SK-N-SH (cell line): ENCODE measurements around the gene TBC1D3H. TPM values are rescaled to one million over a fixed set of nuclear protein-coding genes. Genes with fewer than 3 reads are reported as not detected.
"Not testable (repeated sequence)": the region's sequence is repeated elsewhere in the genome, so short reads cannot be mapped to it uniquely, and the experiment has no call there.

Source experiments
- CTCF ChIA-PET: fragments of 300-600, 350-600 bp; formaldehyde crosslinking; extraction: SDS; loops from one replicate; lab custom pipeline; 2021; lab: Yijun Ruan, JAX
- POLR2A ChIA-PET: fragments of 350-600 bp; sonication (Branson Sonifier 250); formaldehyde crosslinking; extraction: SDS; loops from one replicate; lab custom pipeline; 2020; ENCODE audit warnings: antibody characterized with exemption, inconsistent platforms; lab: Yijun Ruan, JAX
- DNase-seq: peaks from one replicate; pipeline ENCODE4 v3.0.0; 2012
- H2AFZ ChIP-seq: fragments of 200-600 bp; sonication (generic); 2 replicates; pipeline ENCODE4 v1.8.1; 2016; ENCODE audit warnings: antibody characterized with exemption, mild to moderate bottlenecking, low read depth
- H3F3A ChIP-seq: fragments of 200-600 bp; sonication (generic); replicated peaks from 2 replicates; pipeline ENCODE3; 2016; ENCODE audit warnings: antibody characterized with exemption, mild to moderate bottlenecking; ENCODE audit not compliant: insufficient read depth
- H3K27ac ChIP-seq, 2 experiments: fragments of 200-500 bp in 1 of 2; fragments of 200-600 bp in 1 of 2; sonication (Bioruptor generic) in 1 of 2; sonication (generic), shearing (Covaris generic) in 1 of 2; 2 replicates each; pipeline versions ENCODE4 v1.5.1 to v1.6.1; 2014 to 2016; ENCODE audit warnings: low read depth in 2 of 2, inconsistent platforms in 1 of 2, low read length in 1 of 2, mild to moderate bottlenecking in 1 of 2, mixed read lengths in 1 of 2
- H3K27me3 ChIP-seq: fragments of 200-600 bp; sonication (generic), shearing (Covaris generic); 2 replicates; pipeline ENCODE4 v1.6.1; 2016; ENCODE audit warnings: mixed run types; ENCODE audit not compliant: insufficient read depth
- H3K36me3 ChIP-seq, 2 experiments: fragments of 200-500 bp in 1 of 2; fragments of 200-600 bp in 1 of 2; sonication (Bioruptor generic) in 1 of 2; sonication (generic) in 1 of 2; replicated peaks in 1 of 2; 2 replicates each; pipeline versions ENCODE3 to v1.5.1; 2014 to 2016; ENCODE audit warnings: low read length in 1 of 2, mild to moderate bottlenecking in 1 of 2; ENCODE audit not compliant: insufficient read depth in 2 of 2, control insufficient read depth in 1 of 2
- H3K4me1 ChIP-seq, 2 experiments: fragments of 200-500 bp in 1 of 2; fragments of 200-600 bp in 1 of 2; sonication (Bioruptor generic) in 1 of 2; sonication (generic), shearing (Covaris generic) in 1 of 2; 2 replicates each; pipeline versions ENCODE4 v1.5.1 to v1.6.1; 2014 to 2016; ENCODE audit warnings: low read depth in 1 of 2, low read length in 1 of 2, mixed run types in 1 of 2; ENCODE audit not compliant: insufficient read depth in 2 of 2, control insufficient read depth in 1 of 2
- H3K4me2 ChIP-seq: fragments of 200-600 bp; sonication (generic), shearing (Covaris generic); 2 replicates; pipeline ENCODE4 v1.6.1; 2017; ENCODE audit warnings: mixed run types
- H3K4me3 ChIP-seq, 2 experiments: fragments of 200-500 bp in 1 of 2; fragments of 200-600 bp in 1 of 2; sonication (Bioruptor generic) in 1 of 2; sonication (generic), shearing (Covaris generic) in 1 of 2; 2 replicates each; pipeline versions ENCODE4 v1.5.1 to v1.8.1; 2014 to 2016; ENCODE audit warnings: low read depth in 2 of 2, inconsistent platforms in 1 of 2, low read length in 1 of 2, mild to moderate bottlenecking in 1 of 2, mixed read lengths in 1 of 2, moderate library complexity in 1 of 2
- H3K79me2 ChIP-seq: fragments of 200-600 bp; sonication (generic); 2 replicates; pipeline ENCODE4 v1.8.1; 2017; ENCODE audit warnings: mild to moderate bottlenecking; ENCODE audit not compliant: insufficient read depth
- H3K9ac ChIP-seq: fragments of 200-600 bp; sonication (generic); 2 replicates; pipeline ENCODE4 v1.6.1; 2017; ENCODE audit warnings: mixed run types
- H3K9me2 ChIP-seq: fragments of 200-600 bp; sonication (generic); 2 replicates; pipeline ENCODE4 v1.6.1; 2017; ENCODE audit warnings: mixed run types
- H3K9me3 ChIP-seq: fragments of 200-600 bp; sonication (generic); 2 replicates; pipeline ENCODE4 v1.6.1; 2017; ENCODE audit warnings: mixed run types, mild to moderate bottlenecking, moderate library complexity
- H4K20me1 ChIP-seq: fragments of 200-600 bp; sonication (generic); 2 replicates; pipeline ENCODE4 v1.6.1; 2017; ENCODE audit warnings: mild to moderate bottlenecking, mixed run types; ENCODE audit not compliant: insufficient read depth
- WGBS: methylation state at CpG from one replicate; pipeline ENCODE4 v1.1.6; 2017; ENCODE audit warnings: low lambda C conversion rate; 5-methylcytosine and 5-hydroxymethylcytosine counted together
- polyA plus RNA-seq, 3 experiments: library from polyadenylated mRNA; depleted of rRNA; stranded (reverse); fragments of >200 nt; gene quantifications; 2 replicates each; pipeline ENCODE4 v1.2.3, GENCODE V29; 2012

The TBC1D3H gene
- not detected in 2 replicates for polyA plus RNA-seq (2012; rRNA removed)
- polyA plus RNA-seq (2012; cell fraction: cytosol; rRNA removed), result not detected in 2 replicates
- polyA plus RNA-seq (2012; cell fraction: nucleus; rRNA removed), result not detected in 2 replicates

GRCh38 chr17:36388385-36389245 lies at the start of gene TBC1D3H:
TBC1D3H (minus strand) TSS chr17:36388435; CDS start chr17:36386895, 1,540 bp downstream.
- WGBS, result 35% methylated on average over 12 of the region's 19 CpGs
- H3K9ac ChIP-seq, H4K20me1 ChIP-seq, H3K9me3 ChIP-seq, POLR2A ChIA-PET, DNase-seq, H3K79me2 ChIP-seq, H3K4me1 ChIP-seq, H2AFZ ChIP-seq, H3K27me3 ChIP-seq, H3K4me2 ChIP-seq, H3K36me3 ChIP-seq, H3K27ac ChIP-seq, H3F3A ChIP-seq, CTCF ChIA-PET, H3K9me2 ChIP-seq, H3K4me3 ChIP-seq: not testable (repeated sequence)

DNA sequence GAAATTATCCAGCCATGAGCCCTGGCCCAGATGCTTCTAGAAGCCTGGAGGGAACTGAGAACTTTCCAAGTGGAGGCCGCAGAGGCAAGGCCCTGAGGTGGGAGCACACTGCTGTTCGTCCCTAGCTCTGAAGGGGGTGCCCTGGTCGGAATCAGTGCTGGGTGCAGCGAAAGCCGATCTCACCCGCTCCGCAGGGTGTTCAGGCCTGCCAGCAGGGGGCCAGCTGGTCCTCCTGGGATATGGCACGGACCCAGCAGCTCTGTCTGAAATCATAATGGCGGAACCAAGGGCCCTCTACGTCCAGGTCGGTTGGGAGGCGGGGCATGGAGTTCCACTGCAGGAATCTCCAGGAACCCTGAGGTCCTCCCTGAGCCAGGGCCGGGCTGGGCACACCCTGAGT lies 40.7 kb upstream of the TBC1D3H start:
- H3K9ac ChIP-seq, CTCF ChIA-PET, H3K27ac ChIP-seq, H3K9me2 ChIP-seq, H4K20me1 ChIP-seq, H3K79me2 ChIP-seq, DNase-seq, H2AFZ ChIP-seq, H3K4me3 ChIP-seq, H3K36me3 ChIP-seq, POLR2A ChIA-PET, H3F3A ChIP-seq, H3K4me2 ChIP-seq, H3K4me1 ChIP-seq, H3K9me3 ChIP-seq, H3K27me3 ChIP-seq: not testable (repeated sequence)
- WGBS, result no CpG with 5 or more reads among the region's 13 CpGs

- H3K36me3 ChIP-seq, POLR2A ChIA-PET, CTCF ChIA-PET: not testable (repeated sequence)
Observed at GRCh38 chr17:36415180-36415941, 27.1 kb upstream of the TBC1D3H start.

GRCh38 chr17:36390943-36391645 lies 2.9 kb upstream of the TBC1D3H start:
- H3F3A ChIP-seq, H3K4me1 ChIP-seq, H3K79me2 ChIP-seq, H3K4me3 ChIP-seq, H3K27me3 ChIP-seq, H3K4me2 ChIP-seq, H3K9me2 ChIP-seq, H3K9me3 ChIP-seq, DNase-seq, H3K9ac ChIP-seq, CTCF ChIA-PET, POLR2A ChIA-PET, H3K27ac ChIP-seq, H4K20me1 ChIP-seq, H2AFZ ChIP-seq, H3K36me3 ChIP-seq: not testable (repeated sequence)
- WGBS, result no CpG with 5 or more reads among the region's 9 CpGs

More at GRCh38 chr17:36415180-36415941, 27.1 kb upstream of the TBC1D3H start:
- not testable (repeated sequence) for H3K9ac ChIP-seq, H3K9me3 ChIP-seq, H4K20me1 ChIP-seq, H3K9me2 ChIP-seq, H3K79me2 ChIP-seq, H3K27ac ChIP-seq, DNase-seq, H3K4me2 ChIP-seq, H3K27me3 ChIP-seq, H3F3A ChIP-seq, H3K4me1 ChIP-seq, H2AFZ ChIP-seq, H3K4me3 ChIP-seq
- WGBS, result no CpG with 5 or more reads among the region's 2 CpGs

DNA sequence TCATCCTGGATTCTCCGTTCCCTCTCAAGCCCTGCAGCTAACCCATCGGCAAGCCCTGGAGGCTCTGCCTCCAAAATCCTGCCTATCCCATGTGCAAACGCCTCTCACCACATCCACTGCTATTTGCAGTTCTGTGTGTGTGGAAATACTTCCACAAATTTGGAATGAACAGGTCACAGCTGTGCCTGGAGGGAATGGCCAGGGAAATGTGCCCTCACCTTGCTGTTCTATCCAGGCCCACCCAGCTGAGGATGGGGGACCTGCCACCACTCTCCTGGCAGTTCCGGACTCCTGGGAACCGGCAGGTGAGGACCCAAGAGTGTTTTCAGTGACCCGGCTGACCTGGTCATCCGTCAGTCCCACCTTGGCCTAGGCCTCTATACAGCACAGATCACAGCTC lies 12.3 kb downstream of the TBC1D3H start:
- H3K4me2 ChIP-seq, H2AFZ ChIP-seq, H3K4me3 ChIP-seq, POLR2A ChIA-PET, CTCF ChIA-PET, H4K20me1 ChIP-seq, H3K9me2 ChIP-seq, DNase-seq, H3F3A ChIP-seq, H3K4me1 ChIP-seq, H3K9ac ChIP-seq, H3K27me3 ChIP-seq, H3K27ac ChIP-seq, H3K79me2 ChIP-seq, H3K9me3 ChIP-seq, H3K36me3 ChIP-seq: not testable (repeated sequence)
- no CpG with 5 or more reads among the region's 7 CpGs for WGBS

DNA sequence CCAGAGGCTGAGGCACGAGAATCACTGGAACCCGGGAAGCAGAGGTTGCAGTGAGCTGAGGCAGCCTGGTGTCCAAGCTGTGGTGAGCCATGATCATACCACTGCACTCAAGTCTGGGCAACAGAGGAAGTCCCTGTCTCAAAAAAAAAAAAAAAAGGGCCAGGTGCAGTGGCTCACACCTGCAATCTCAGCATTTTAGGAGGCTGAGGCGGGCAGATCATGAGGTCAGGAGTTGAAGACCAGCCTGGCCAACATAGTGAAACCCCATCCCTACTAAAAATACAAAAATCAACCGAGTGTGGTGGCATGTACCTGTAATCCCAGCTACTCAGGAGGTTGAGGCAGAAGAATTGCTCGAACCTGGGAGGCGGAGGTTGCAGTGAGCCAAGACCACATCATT lies 25.7 kb downstream of the TBC1D3H start:
- H3K9me2 ChIP-seq, H3K9me3 ChIP-seq, H3K4me1 ChIP-seq, H3K27me3 ChIP-seq, H3K9ac ChIP-seq, H3K36me3 ChIP-seq, H4K20me1 ChIP-seq, H3K27ac ChIP-seq, H3F3A ChIP-seq, DNase-seq, H3K4me3 ChIP-seq, CTCF ChIA-PET, H2AFZ ChIP-seq, POLR2A ChIA-PET, H3K4me2 ChIP-seq, H3K79me2 ChIP-seq: not testable (repeated sequence)
- WGBS, result 31% methylated on average over 4 of the region's 6 CpGs
